Hepatocyte (in vitro differentiated cells): ENCODE results near the gene VAV1.

ENCODE experiments used
- CTCF ChIP-seq: fragments of 200-600 bp; sonication (generic); IDR thresholded peaks from 2 replicates; pipeline ENCODE4 v1.5.1; 2016; ENCODE audit warnings: antibody characterized with exemption, mild to moderate bottlenecking; ENCODE audit not compliant: poor library complexity
- EZH2 ChIP-seq: fragments of 200-600 bp; sonication (generic); IDR thresholded peaks from 2 replicates; pipeline ENCODE4 v1.6.1; 2016; ENCODE audit warnings: antibody characterized with exemption, mild to moderate bottlenecking, borderline replicate concordance

GRCh38 chr19:6724631-6725492 is 47.6 kb upstream of the VAV1 start:
- TF ChIP-seq CTCF (no peak), EZH2 (no peak)
